Trophoblast cell (in vitro differentiated cells and primary cell): ENCODE results near the gene CDAN1.

Experiments
- DNase-seq, 2 donors: peaks; one replicate each; pipeline ENCODE4 v3.0.0-alpha.2; 2016
- H2AFZ ChIP-seq: 2 replicates; pipeline ENCODE4 v1.6.1; 2013; ENCODE audit warnings: low read length, moderate library complexity, mild to moderate bottlenecking; ENCODE audit not compliant: insufficient read depth, poor library complexity
- H2AK5ac ChIP-seq: 2 replicates; pipeline ENCODE4 v1.6.1; 2013; ENCODE audit warnings: mild to moderate bottlenecking, low read length
- H2BK120ac ChIP-seq: 2 replicates; pipeline ENCODE4 v1.6.1; 2013; ENCODE audit warnings: low read length, mild to moderate bottlenecking, moderate library complexity; ENCODE audit not compliant: insufficient read depth, poor library complexity
- H2BK12ac ChIP-seq: 2 replicates; pipeline ENCODE4 v1.6.1; 2013; ENCODE audit warnings: mild to moderate bottlenecking, low read length, moderate library complexity
- H2BK5ac ChIP-seq: 2 replicates; pipeline ENCODE4 v1.6.1; 2013; ENCODE audit warnings: low read length, low read depth, moderate library complexity, mild to moderate bottlenecking; ENCODE audit not compliant: poor library complexity
- H3K14ac ChIP-seq: 2 replicates; pipeline ENCODE4 v1.6.1; 2013; ENCODE audit warnings: mild to moderate bottlenecking, low read length
- H3K18ac ChIP-seq: 2 replicates; pipeline ENCODE4 v1.6.1; 2013; ENCODE audit warnings: mild to moderate bottlenecking, low read length
- H3K23ac ChIP-seq: 2 replicates; pipeline ENCODE4 v1.6.1; 2013; ENCODE audit warnings: low read length
- H3K27ac ChIP-seq: 2 replicates; pipeline ENCODE4 v1.5.1; 2013; ENCODE audit warnings: low read depth, mild to moderate bottlenecking, inconsistent platforms, low read length, moderate library complexity
- H3K27me3 ChIP-seq: 2 replicates; pipeline ENCODE4 v1.6.1; 2013; ENCODE audit warnings: inconsistent platforms, mild to moderate bottlenecking, low read length, moderate library complexity; ENCODE audit not compliant: insufficient read depth
- H3K36me3 ChIP-seq, 2 experiments: 1 replicate in 1 of 2; 2 replicates in 1 of 2; pipeline ENCODE4 v1.6.1; 2013; ENCODE audit warnings: low read length in 2 of 2, mild to moderate bottlenecking in 2 of 2, moderate library complexity in 1 of 2; ENCODE audit not compliant: insufficient read depth in 2 of 2, control insufficient read depth in 1 of 2
- H3K4ac ChIP-seq: 2 replicates; pipeline ENCODE4 v1.6.1; 2013; ENCODE audit warnings: low read depth, mild to moderate bottlenecking, low read length, moderate library complexity
- H3K4me1 ChIP-seq, 2 experiments: 1 replicate in 1 of 2; 2 replicates in 1 of 2; pipeline ENCODE4 v1.6.1; 2013; ENCODE audit warnings: low read length in 2 of 2, mild to moderate bottlenecking in 2 of 2, moderate library complexity in 1 of 2; ENCODE audit not compliant: insufficient read depth in 2 of 2, control insufficient read depth in 1 of 2
- H3K4me2 ChIP-seq: 2 replicates; pipeline ENCODE4 v1.6.1; 2013; ENCODE audit warnings: inconsistent platforms, mild to moderate bottlenecking, low read length, moderate library complexity
- H3K4me3 ChIP-seq: 2 replicates; pipeline ENCODE4 v1.5.1; 2013; ENCODE audit warnings: mild to moderate bottlenecking, low read depth, low read length, inconsistent platforms
- H3K79me1 ChIP-seq: one replicate; pipeline ENCODE4 v1.6.1; 2013; ENCODE audit warnings: low read length
- H3K79me2 ChIP-seq: 2 replicates; pipeline ENCODE4 v1.6.1; 2013; ENCODE audit warnings: low read length, mild to moderate bottlenecking; ENCODE audit not compliant: control insufficient read depth, insufficient read depth, poor library complexity
- H3K9ac ChIP-seq: 2 replicates; pipeline ENCODE4 v1.6.1; 2013; ENCODE audit warnings: mild to moderate bottlenecking, low read length
- H3K9me3 ChIP-seq: 2 replicates; pipeline ENCODE4 v1.6.1; 2013; ENCODE audit warnings: low read depth, mild to moderate bottlenecking, control low read depth, inconsistent platforms, low read length; ENCODE audit not compliant: insufficient read depth
- H4K12ac ChIP-seq: 2 replicates; pipeline ENCODE4 v1.6.1; 2013; ENCODE audit warnings: low read depth, mild to moderate bottlenecking, low read length, moderate library complexity
- H4K8ac ChIP-seq: 2 replicates; pipeline ENCODE4 v1.6.1; 2013; ENCODE audit warnings: low read depth, mild to moderate bottlenecking, low read length, moderate library complexity
- H4K91ac ChIP-seq: one replicate; pipeline ENCODE4 v1.6.1; 2013; ENCODE audit warnings: low read depth, mild to moderate bottlenecking, low read length, moderate library complexity
- WGBS: extraction: QIAGEN DNeasy Blood & Tissue Kit; methylation state at CpG from one replicate; pipeline ENCODE4 v1.1.7; 2013; ENCODE audit warnings: missing lambda C conversion rate; ENCODE audit not compliant: insufficient read length, insufficient coverage; ENCODE audit errors: extremely low coverage; 5-methylcytosine and 5-hydroxymethylcytosine counted together

Gene CDAN1

GRCh38 chr15:42759093-42759492 is 22.2 kb upstream of the CDAN1 start:
- no peak overlapping the region for H2BK5ac ChIP-seq
- no peaks in the 10 kb centered on the region for H3K36me3 ChIP-seq
- H3K18ac ChIP-seq = no peak overlapping the region
- H3K14ac ChIP-seq = no peak overlapping the region
- H3K79me1 ChIP-seq = no peaks in the 10 kb centered on the region
- no peak overlapping the region for H4K12ac ChIP-seq
- no peaks in the 10 kb centered on the region for H3K9me3 ChIP-seq
- H3K9ac ChIP-seq = no peak overlapping the region
- no peak overlapping the region for H3K27ac ChIP-seq
- H4K8ac ChIP-seq = no peak overlapping the region
- H3K4me2 ChIP-seq = no peak overlapping the region
- H3K79me2 ChIP-seq = no peaks in the 10 kb centered on the region
- no peak overlapping the region for H4K91ac ChIP-seq
- no peaks in the 10 kb centered on the region for H3K27me3 ChIP-seq
- peak in 1 of 2 donors; percentile 2 for DNase-seq
- no peaks in the 10 kb centered on the region for H3K4me1 ChIP-seq
- H2AK5ac ChIP-seq = no peak overlapping the region
- no peak overlapping the region for H3K4ac ChIP-seq
- WGBS = no CpG with 5 or more reads among the region's 2 CpGs
- H2AFZ ChIP-seq = no peak overlapping the region
- H2BK12ac ChIP-seq = no peak overlapping the region
- H2BK120ac ChIP-seq = no peak overlapping the region
- peak overlapping the region; percentile 23 for H3K4me3 ChIP-seq
- H3K23ac ChIP-seq = no peak overlapping the region

GRCh38 chr15:42750306-42750705 is 13.4 kb upstream of the CDAN1 start:
- H2AK5ac ChIP-seq = no peak overlapping the region
- H3K79me1 ChIP-seq = no peaks in the 10 kb centered on the region
- H3K9ac ChIP-seq = no peak overlapping the region
- H3K4me3 ChIP-seq = no peak overlapping the region
- no peaks in the 10 kb centered on the region for H3K9me3 ChIP-seq
- no peak overlapping the region for H3K23ac ChIP-seq
- no peak for DNase-seq
- no peaks in the 10 kb centered on the region for H3K79me2 ChIP-seq
- no peak overlapping the region for H4K91ac ChIP-seq
- H3K14ac ChIP-seq = no peak overlapping the region
- H3K27ac ChIP-seq = no peak overlapping the region
- H3K27me3 ChIP-seq = no peaks in the 10 kb centered on the region
- no peak overlapping the region for H3K4me2 ChIP-seq
- H4K8ac ChIP-seq = no peak overlapping the region
- peaks cover 0 to 2% of the 10 kb centered on the region in 2 experiments for H3K36me3 ChIP-seq
- no peak overlapping the region for H2AFZ ChIP-seq
- H2BK12ac ChIP-seq = no peak overlapping the region
- WGBS = no CpG with 5 or more reads among the region's 2 CpGs
- H2BK5ac ChIP-seq = no peak overlapping the region
- H3K4ac ChIP-seq = no peak overlapping the region
- no peak overlapping the region for H4K12ac ChIP-seq
- no peak overlapping the region for H2BK120ac ChIP-seq
- no peak overlapping the region for H3K18ac ChIP-seq
- no peaks in the 10 kb centered on the region for H3K4me1 ChIP-seq

- no peak overlapping the region for H3K18ac ChIP-seq
- no peak overlapping the region for H2BK12ac ChIP-seq
- no peak overlapping the region for H3K9ac ChIP-seq
- H3K23ac ChIP-seq = no peak overlapping the region
- no peak overlapping the region for H3K4ac ChIP-seq
- WGBS = no CpG with 5 or more reads among the region's 1 CpG
- H2AFZ ChIP-seq = no peak overlapping the region
- H2BK5ac ChIP-seq = no peak overlapping the region
- no peak for DNase-seq
- no peak overlapping the region for H4K91ac ChIP-seq
- no peak overlapping the region for H3K14ac ChIP-seq
- H3K4me1 ChIP-seq = no peaks in the 10 kb centered on the region
- H4K12ac ChIP-seq = no peak overlapping the region
- no peak overlapping the region for H2AK5ac ChIP-seq
- no peaks in the 10 kb centered on the region for H3K79me2 ChIP-seq
- H3K36me3 ChIP-seq = peaks cover 0 to 2% of the 10 kb centered on the region in 2 experiments
- no peak overlapping the region for H3K27ac ChIP-seq
- H3K9me3 ChIP-seq = no peaks in the 10 kb centered on the region
- H3K27me3 ChIP-seq = no peaks in the 10 kb centered on the region
- no peak overlapping the region for H2BK120ac ChIP-seq
- H4K8ac ChIP-seq = no peak overlapping the region
- no peaks in the 10 kb centered on the region for H3K79me1 ChIP-seq
- no peak overlapping the region for H3K4me2 ChIP-seq
- H3K4me3 ChIP-seq = no peak overlapping the region
Observed at GRCh38 chr15:42749266-42749665, 12.3 kb upstream of the CDAN1 start.

GRCh38 chr15:42744195-42744594 is 7.3 kb upstream of the CDAN1 start:
- Histone ChIP-seq H4K8ac (no peak overlapping the region), H3K14ac (no peak overlapping the region), H2AK5ac (no peak overlapping the region), H4K12ac (no peak overlapping the region), H3K4me3 (no peak overlapping the region), H3K18ac (no peak overlapping the region), H4K91ac (no peak overlapping the region), H2BK12ac (no peak overlapping the region), H3K9ac (no peak overlapping the region), H3K4me2 (no peak overlapping the region), H3K4me1 (no peaks in the 10 kb centered on the region), H2BK5ac (no peak overlapping the region), H3K9me3 (no peaks in the 10 kb centered on the region), H3K79me2 (no peaks in the 10 kb centered on the region), H2BK120ac (no peak overlapping the region), H3K4ac (no peak overlapping the region), H3K27ac (no peak overlapping the region), H3K36me3 (peaks cover 0 to 2% of the 10 kb centered on the region in 2 experiments), H3K27me3 (no peaks in the 10 kb centered on the region), H2AFZ (no peak overlapping the region), H3K79me1 (no peaks in the 10 kb centered on the region), H3K23ac (no peak overlapping the region)
- no CpG with 5 or more reads among the region's 1 CpG for WGBS
- no peak for DNase-seq
